ENCODE measurements around the gene ASIC4. TPM values are rescaled to one million over a fixed set of nuclear protein-coding genes. Genes with fewer than 3 reads are reported as not detected.

The ASIC4 gene
- 1.6 TPM for total RNA-seq (ENCODE audit: unreplicated experiment)
- long read RNA-seq, result 0 reads

- no peak within 1 kb of the TSS for H3K4me3 Mint-ChIP-seq (ENCODE audit: unreplicated experiment)
- TF ChIP-seq, protein P1, sequence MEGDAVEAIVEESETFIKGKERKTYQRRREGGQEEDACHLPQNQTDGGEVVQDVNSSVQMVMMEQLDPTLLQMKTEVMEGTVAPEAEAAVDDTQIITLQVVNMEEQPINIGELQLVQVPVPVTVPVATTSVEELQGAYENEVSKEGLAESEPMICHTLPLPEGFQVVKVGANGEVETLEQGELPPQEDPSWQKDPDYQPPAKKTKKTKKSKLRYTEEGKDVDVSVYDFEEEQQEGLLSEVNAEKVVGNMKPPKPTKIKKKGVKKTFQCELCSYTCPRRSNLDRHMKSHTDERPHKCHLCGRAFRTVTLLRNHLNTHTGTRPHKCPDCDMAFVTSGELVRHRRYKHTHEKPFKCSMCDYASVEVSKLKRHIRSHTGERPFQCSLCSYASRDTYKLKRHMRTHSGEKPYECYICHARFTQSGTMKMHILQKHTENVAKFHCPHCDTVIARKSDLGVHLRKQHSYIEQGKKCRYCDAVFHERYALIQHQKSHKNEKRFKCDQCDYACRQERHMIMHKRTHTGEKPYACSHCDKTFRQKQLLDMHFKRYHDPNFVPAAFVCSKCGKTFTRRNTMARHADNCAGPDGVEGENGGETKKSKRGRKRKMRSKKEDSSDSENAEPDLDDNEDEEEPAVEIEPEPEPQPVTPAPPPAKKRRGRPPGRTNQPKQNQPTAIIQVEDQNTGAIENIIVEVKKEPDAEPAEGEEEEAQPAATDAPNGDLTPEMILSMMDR (IDR thresholded peaks at IDR 0.05; ENCODE audit: unreplicated experiment), result no peak
- no peak within 1 kb of the TSS for H3K27ac Mint-ChIP-seq (ENCODE audit: unreplicated experiment)
- peaks cover 63% of the 10 kb centered on the region for H3K4me1 Mint-ChIP-seq (ENCODE audit: unreplicated experiment)
- no peak for DNase-seq (ENCODE audit: low spot score)
- peaks cover 4% of the 10 kb centered on the region for H3K36me3 Mint-ChIP-seq (ENCODE audit: low read depth, unreplicated experiment)
- H3K27me3 Mint-ChIP-seq (ENCODE audit: unreplicated experiment), result peaks cover 24% of the 10 kb centered on the region
- no peaks in the 10 kb centered on the region for H3K9me3 Mint-ChIP-seq (ENCODE audit: unreplicated experiment)
These were observed at the start of gene ASIC4 for GRCh38 chr2:219514196-219514761. ASIC4 (plus strand) TSS chr2:219514482; CDS start chr2:219514725, 243 bp downstream.

DNA sequence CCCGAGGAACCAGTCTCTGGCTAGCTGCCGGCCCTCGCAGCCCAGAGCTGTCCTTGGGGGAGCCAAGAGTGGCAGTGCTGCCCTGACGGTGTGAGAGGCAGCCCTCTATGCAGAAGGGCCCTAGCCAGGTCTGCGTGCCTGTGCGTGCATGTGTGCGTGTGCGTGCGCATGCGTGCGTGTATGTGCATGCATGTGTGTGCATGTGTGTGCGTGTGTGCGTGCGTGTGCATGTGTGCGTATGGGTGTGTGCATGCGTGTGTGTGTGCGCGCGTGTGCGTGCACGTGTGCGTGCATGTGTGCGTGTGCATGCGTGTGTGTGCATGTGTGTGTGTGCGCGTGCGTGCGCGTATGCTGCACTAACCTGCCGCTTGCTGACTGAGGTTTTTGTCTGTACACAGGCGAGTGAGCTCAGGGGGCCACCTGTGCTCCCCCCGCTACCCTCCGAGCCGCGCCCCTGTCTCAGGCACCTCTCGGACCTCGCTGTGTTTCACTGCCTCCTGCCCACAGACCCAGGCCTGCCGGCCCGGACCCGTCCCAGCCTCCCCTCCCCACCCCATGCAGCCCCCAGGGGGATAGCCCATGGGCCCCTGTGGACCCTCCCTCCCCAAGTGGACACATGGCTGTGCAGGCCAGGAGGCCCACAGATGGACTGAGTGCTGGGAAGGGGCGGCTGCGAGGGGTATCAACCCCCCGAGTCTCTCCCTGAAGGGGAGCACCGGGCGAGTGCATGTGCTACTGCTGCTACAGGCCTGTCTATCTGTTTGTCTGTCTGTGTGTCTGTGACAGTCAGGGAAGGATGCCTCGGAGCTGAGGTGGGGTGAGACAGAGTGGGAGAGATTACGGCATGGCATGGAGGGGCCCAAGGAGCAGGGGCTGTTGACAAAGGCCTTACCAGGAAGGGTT, 48.4 kb upstream of the ASIC4 start:
- Mint-ChIP-seq H3K9me3 (ENCODE audit: unreplicated experiment) (no peaks in the 10 kb centered on the region), H3K36me3 (ENCODE audit: low read depth, unreplicated experiment) (peaks cover 3% of the 10 kb centered on the region), H3K4me1 (ENCODE audit: unreplicated experiment) (no peaks in the 10 kb centered on the region), H3K27ac (ENCODE audit: unreplicated experiment) (no peak overlapping the region), H3K27me3 (ENCODE audit: unreplicated experiment) (peaks cover 10% of the 10 kb centered on the region), H3K4me3 (ENCODE audit: unreplicated experiment) (no peak overlapping the region)
- TF ChIP-seq, protein P1 (IDR thresholded peaks at IDR 0.05; ENCODE audit: unreplicated experiment), result no peak
- DNase-seq (ENCODE audit: low spot score), result no peak

GRCh38 chr2:219466816-219467735, 47.2 kb upstream of the ASIC4 start:
- Mint-ChIP-seq H3K4me3 (ENCODE audit: unreplicated experiment) (no peak overlapping the region), H3K27ac (ENCODE audit: unreplicated experiment) (peak overlapping the region; percentile 1), H3K36me3 (ENCODE audit: low read depth, unreplicated experiment) (peaks cover 3% of the 10 kb centered on the region), H3K27me3 (ENCODE audit: unreplicated experiment) (peaks cover 14% of the 10 kb centered on the region), H3K9me3 (ENCODE audit: unreplicated experiment) (no peaks in the 10 kb centered on the region), H3K4me1 (ENCODE audit: unreplicated experiment) (no peaks in the 10 kb centered on the region)
- no peak for DNase-seq (ENCODE audit: low spot score)
- TF ChIP-seq, protein P1 (IDR thresholded peaks at IDR 0.05; ENCODE audit: unreplicated experiment), result no peak

DNA sequence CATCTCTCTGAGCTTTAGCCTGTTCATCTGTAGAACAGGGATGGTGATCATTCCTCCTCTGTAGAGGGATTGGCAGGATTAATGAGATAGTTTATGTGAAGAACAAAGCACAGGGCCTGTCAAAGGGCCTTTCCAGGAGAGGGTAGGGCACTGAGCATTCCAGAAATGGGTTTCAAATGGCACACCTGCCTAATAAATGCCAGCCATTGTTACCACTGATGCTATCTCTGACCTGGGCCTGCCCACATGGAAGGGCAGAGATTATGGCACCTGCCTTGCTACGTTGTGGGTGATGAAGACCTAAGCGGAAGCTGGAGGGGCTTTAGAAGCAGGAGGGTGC, 46.6 kb upstream of the ASIC4 start:
- no peaks in the 10 kb centered on the region for H3K9me3 Mint-ChIP-seq (ENCODE audit: unreplicated experiment)
- TF ChIP-seq, protein P1 (IDR thresholded peaks at IDR 0.05; ENCODE audit: unreplicated experiment), result no peak
- H3K4me1 Mint-ChIP-seq (ENCODE audit: unreplicated experiment), result no peaks in the 10 kb centered on the region
- H3K27ac Mint-ChIP-seq (ENCODE audit: unreplicated experiment), result no peak overlapping the region
- no peak for DNase-seq (ENCODE audit: low spot score)
- H3K27me3 Mint-ChIP-seq (ENCODE audit: unreplicated experiment), result peaks cover 13% of the 10 kb centered on the region
- no peak overlapping the region for H3K4me3 Mint-ChIP-seq (ENCODE audit: unreplicated experiment)
- H3K36me3 Mint-ChIP-seq (ENCODE audit: low read depth, unreplicated experiment), result peaks cover 3% of the 10 kb centered on the region
